Right forelimb (tissue), 1 donor: ENCODE measurements around the gene SPTBN1.
A peak's percentile ranks its signal among the peaks of the same experiment; 100 is the strongest.

Source experiments
- DNase-seq: peaks from one replicate; pipeline ENCODE4 v3.0.0-alpha.2; 2018

The SPTBN1 gene

DNA sequence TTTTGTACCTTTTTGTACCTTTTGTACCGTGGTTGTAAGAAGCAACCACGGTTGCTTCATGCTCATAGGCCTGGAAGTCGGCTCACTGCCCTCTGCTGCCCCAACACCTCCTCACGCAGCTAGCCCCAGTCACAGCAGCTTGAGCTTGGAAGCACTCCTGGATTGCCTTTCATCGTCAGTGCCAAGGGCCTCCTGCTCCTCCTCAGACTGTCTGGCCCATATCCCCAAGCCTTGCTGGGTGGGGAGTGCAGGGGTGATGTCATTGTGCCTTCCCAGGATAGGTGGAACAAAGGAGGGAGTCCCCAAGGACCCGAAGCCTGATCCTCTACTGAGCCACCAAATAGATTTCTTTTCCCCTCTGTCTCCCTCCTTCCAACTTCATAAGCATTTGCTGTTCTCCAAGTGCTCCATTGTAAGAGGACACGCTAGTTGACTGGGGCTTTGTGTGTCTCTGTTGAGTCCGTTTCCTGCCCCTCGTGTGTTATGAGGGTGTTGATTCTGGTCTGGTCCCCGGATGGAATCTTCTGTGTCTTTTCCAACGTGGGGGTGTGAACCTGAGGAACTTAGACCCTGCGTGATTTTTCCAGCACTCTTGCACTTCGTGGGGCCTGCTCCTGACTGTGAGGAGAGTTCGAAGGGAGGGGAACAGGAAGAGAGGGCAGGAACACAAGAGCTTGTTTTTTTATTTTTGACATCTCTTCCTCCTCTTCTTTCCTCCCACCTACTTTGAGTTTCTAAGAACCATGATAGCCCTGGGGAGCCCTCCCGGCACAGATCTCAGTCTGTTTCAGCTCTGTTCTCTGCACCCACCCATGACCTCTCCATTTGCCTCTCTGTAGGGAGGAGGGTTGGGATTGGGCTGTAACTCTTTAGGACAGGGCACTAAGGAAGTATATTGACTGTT is 140.1 kb downstream of the SPTBN1 start:
- DNase-seq: no peak

DNA sequence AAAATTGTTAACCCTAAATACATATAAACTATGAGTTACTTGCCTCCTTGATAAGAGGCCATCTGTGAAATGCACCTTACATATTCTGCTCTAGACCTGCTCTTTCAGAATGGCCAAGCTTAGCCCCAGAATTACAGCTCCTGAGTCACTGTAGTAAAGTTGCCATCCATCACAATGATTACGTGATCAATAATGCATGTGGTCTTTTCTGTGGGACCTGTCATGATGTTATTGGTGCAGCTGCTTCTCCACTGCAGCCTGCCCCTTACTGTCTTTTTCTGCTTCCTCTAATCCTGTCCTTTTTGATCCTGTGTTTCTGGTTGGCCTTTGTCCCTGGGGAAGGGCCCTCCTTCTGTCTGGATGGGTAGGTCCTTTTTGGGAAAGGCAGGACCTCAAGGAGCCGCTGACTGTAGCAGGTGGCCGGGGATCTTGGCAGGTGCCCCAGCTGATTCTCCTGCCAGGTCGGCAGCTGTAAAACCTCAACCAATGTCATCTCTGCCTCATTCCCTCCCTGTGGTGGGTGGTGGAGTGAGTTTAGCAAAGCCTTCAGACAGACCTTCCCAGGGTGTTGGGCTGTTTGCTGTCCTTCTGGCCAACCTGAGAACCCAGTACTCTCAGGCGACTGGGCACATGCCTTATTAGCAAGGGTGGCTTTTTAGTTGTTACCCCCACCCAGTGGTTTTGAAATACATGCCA is 141.2 kb downstream of the SPTBN1 start:
- peak; percentile 60 for DNase-seq

DNA sequence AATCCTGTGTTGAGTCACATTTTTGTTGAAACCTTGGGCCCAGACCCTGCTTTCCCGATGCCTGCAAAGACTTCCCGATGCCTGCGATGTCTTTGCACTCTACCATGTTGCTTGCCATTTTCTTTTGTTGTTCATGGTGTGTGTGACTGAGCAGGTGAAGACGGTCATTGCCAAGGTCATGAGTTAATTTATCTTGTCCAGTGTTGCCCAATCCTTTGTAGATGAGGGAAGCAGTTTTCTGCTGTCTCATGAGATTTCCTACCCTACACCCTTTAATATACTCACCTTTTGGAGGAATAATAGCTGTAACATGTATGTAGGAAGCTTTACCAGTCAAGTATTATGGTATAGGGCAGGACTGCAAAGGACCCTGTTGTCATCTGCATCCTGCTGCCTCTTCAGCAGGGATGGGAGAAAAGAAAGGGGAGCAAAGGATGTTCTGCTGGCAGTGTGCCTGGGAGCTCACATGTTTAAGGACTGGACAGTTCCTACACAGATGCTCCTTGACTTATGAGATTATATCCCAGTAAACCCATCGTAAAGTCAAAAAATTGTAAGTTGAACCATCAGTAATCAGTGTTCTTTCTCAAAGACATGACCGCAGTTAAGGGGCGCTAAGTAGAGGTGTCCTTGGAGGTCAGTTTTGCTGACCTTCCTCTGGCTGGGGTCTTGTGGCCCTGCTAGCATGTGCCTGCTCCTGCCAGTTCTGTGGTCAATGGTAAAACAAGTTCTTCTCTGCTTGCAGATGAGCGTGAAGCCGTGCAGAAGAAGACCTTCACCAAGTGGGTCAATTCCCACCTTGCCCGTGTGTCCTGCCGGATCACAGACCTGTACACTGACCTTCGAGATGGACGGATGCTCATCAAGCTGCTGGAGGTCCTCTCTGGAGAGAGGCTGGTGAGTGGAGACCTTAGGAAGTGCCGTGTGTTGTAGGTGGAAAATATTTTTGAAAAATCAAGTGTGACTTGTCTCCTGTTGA is 142.5 kb downstream of the SPTBN1 start:
- DNase-seq: no peak

DNA sequence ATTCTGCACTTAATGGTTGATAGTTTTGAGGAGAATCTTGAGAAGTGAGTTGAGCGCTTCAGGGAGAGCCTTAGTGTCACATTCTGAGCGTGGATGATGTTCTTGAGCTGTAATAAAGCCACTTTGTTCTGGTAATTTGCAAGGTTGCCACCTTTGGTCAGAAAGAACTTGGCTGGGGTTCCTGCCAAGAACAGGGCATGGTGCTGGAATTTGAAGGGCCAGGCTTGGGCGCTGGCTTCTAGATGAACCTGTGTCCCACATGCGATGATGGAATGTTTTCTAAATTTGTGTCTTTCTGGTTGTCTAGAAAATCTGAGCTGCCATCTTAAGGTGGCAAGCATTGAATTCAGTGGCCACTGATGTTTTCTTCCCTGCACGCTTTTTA is 143.2 kb downstream of the SPTBN1 start:
- no peak for DNase-seq

- no peak for DNase-seq
Measured at GRCh38 chr2:54599914-54600313, 143.8 kb downstream of the SPTBN1 start.

GRCh38 chr2:54601339-54601738 is 145.2 kb downstream of the SPTBN1 start:
- no peak for DNase-seq

- no peak for DNase-seq
Measured at GRCh38 chr2:54602736-54603322, 146.7 kb downstream of the SPTBN1 start.

- no peak for DNase-seq
Measured at GRCh38 chr2:54603357-54603756, 147.2 kb downstream of the SPTBN1 start.

GRCh38 chr2:54603796-54604195 is 147.7 kb downstream of the SPTBN1 start:
- no peak for DNase-seq

DNA sequence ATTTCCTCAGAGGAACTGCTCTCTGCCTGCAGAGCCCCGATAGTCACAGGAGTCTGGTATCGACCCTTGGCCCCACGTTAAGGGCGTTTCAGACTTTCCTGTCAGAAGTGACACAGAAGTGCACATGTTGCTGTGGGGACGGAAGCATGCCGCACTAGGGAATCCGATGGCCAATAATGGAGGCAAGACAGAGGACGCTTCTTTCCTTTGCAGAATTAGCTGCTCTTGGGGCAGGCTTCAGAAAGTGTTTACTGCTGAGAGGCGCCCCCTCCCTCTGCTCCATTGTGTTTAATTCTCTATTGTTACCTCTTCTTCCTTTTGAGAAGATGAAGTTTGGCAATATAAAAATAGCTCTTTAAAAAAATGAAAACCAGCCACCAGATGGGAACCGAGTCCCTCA is 148.7 kb downstream of the SPTBN1 start:
- no peak for DNase-seq

DNA sequence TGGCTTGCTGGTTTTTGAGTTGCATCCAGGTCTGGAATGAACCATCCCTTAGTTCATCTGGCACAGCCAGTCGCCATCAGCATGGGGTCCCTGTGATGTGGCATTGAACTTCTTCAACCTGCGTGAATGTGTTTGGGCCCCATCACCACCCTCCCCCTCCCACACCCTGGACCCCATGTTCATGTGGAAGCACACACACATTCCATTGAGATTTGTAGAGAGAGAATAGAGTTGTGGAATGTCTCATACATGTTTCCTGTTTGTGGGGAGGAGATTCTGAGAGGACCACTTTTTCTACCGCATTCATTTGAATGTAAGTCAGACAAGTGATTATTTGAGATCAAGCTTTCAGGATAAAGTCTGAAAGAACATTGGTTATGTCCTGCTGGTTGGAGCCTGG is 149.7 kb downstream of the SPTBN1 start:
- DNase-seq: no peak

DNA sequence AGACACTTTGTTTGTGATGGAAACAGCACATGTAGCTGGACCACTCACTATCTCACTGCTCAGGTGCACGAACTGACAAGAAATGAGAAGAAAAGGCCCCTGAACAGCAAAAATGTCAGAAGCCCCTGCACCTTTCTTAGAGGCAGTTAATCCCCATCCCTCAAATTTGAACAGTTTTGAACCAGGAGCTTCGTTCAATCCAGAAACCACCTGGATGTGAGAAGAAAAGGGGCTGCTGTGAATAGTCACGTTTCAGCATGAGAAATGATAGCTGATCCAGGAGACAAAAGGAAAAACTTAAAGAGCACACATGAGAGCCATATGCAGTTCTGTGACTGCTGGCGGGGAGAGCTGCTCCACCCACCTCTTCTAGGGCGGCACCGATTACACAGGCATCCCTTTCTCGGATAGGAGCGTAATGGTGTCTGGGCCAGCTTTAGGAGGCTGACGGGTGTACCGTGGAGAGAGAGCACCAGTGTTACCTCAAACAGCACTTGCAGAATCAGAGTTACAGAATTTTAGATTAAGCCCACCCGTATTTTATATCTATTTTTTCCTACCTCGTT is 150.3 kb downstream of the SPTBN1 start:
- no peak for DNase-seq

DNA sequence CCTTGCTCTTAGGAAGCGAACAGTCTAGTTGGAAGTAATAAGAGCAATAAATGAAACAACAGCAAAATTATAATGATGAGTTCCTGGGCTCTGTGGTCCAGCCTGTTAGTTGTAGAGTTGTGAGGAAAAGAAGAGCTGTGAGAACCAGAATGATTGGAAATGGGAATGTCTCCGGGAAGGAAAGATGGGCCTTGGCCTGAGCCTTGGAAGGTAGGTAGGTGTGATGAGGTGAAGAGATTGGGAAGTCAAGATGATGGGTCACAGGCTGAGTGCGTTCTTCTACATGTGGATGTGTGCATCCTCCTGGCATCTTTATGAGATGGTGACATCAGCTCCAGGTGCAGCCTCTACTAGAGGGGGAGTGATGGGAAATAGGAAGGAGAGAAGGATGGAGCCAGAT is 152.1 kb downstream of the SPTBN1 start:
- DNase-seq: no peak

DNA sequence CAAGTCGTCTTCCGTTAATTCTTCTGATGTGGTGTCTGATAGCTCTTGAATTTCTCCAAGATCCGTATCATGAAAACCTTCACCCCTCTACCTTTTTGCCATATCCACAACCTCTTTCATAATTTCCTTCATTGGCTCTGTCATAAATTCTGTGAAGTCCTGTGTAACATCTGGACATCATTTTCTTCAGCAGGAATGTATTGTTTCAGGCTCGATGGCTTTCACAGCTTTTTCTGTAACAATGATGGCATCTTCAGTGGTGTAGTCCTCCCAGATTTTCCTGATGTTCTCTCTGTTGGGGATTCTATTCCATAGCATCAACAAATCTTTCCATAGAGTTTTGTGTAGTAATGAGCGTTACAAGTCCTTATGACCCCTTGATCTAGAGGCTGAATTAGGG is 153.1 kb downstream of the SPTBN1 start:
- DNase-seq: no peak

GRCh38 chr2:54609647-54610046 is 153.5 kb downstream of the SPTBN1 start:
- no peak for DNase-seq

GRCh38 chr2:54610700-54611099 is 154.6 kb downstream of the SPTBN1 start:
- no peak for DNase-seq

GRCh38 chr2:54611830-54612545 is 155.9 kb downstream of the SPTBN1 start:
- DNase-seq: no peak

DNA sequence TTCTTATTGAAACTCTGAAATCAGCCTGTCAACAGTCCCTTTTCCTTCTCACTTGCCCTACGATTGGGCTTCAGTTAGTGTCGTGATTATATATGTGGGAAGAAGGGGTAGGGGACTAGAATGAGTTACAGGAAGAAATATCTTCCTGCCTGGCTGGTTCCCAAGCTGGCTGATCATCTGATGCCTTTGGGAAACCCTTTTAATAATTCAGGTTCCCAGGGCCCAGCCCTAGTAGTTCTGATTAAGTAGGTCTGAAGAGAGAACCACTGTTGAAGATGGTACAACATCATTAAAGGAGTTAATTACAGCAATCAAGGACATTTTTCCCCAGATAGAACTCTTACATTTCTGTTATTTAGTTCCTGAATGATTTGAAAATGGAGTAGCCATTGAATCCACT is 157.3 kb downstream of the SPTBN1 start:
- no peak for DNase-seq

DNA sequence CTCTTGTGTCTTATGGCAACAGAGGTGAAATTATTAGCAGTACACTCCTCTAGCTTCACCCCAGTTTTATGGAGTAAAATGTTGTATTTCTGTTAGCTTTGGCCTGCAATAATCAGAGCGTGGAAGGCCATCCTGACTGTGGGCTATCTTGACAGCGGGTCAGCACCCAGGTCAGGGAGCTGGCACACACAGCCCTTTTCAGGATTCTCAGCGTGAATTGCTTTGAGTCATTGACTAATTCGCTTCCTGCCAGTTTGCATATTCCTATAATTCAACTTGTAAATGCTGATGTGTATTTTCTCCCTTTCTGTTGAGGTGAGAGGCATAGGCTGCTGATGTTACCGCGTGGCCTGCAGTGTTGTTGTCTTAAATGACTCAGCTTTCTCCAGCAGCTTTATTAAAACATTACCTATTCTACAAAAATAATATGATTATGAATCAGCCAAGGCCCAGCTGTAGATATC is 157.7 kb downstream of the SPTBN1 start:
- DNase-seq: no peak

GRCh38 chr2:54614819-54615218 is 158.7 kb downstream of the SPTBN1 start:
- no peak for DNase-seq

- DNase-seq: no peak
Measured at GRCh38 chr2:54615832-54616534, 159.9 kb downstream of the SPTBN1 start.
